ENCODE results near the gene PARM1. TPM values are rescaled to one million over a fixed set of nuclear protein-coding genes. Genes with fewer than 3 reads are reported as not detected.

PARM1 gene
- total and polyA plus RNA-seq, 9 of the 15 experiments (the other 6 are each of a cell fraction or from before 2014, with no cell fraction given), result 0.07 TPM; not detected in 8

DNA sequence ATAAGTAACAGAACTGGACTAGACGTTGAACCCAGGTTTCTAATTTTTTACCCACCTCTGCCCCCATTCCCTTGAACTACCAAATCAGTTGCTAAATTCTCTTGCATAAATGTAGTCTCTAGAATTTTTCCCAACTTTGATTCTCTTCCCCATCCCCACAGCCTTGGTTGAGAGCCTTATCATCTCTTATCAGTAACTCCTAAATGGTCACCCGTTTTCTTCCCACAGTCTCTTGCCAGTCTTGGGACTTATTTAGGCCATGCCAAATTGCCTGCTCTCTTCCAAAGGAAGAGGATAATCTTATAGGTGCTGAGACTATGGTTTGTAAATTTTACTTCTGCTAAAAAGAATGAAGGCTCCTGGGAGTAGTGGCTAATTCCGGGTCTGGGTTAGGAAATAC is 13.3 kb downstream of the PARM1 start (continued):
- no peak for TF ChIP-seq MTA1 (IDR thresholded peaks at IDR 0.05; ENCODE audit: borderline replicate concordance)
- no peak for TF ChIP-seq NFATC3 (IDR thresholded peaks at IDR 0.05)
- TF ChIP-seq MBD2 (IDR thresholded peaks at IDR 0.05; ENCODE audit: borderline replicate concordance, low read depth), result no peak

DNA sequence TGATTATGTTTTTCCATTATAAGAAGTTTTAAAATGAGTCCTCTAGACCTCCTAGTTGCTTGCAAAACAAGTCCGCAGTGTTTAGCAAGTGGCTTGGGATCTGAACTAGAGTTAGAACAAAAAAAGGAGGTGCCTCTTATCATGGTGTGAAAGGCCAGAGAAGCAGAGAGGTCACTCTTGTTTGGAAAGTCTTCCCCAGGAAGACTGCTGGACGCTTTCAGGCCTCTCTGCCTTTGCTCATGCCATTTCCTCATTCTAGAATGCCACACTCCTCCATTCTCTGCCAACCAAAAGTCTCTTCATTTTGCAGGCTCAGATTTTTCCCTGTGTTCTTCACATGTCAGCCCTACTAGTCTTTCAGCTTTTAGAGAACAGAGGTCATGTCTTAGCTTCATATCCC is 14.9 kb downstream of the PARM1 start:
- H3K9ac ChIP-seq (ENCODE audit: insufficient read depth in 1 of 2, low read depth in 2 of 2, low read length in 2 of 2), result no peak overlapping the region
- POLR2A ChIA-PET, result no interaction called here
- CTCF ChIA-PET (ENCODE audit: low intra/inter-chr PET ratio), result no interaction called here
- DNase-seq (ENCODE audit: extremely low read depth in 1 of 4, low spot score in 3 of 4), result no peak
- no peak overlapping the region for H2AFZ ChIP-seq (ENCODE audit: low read depth, low read length)
- H3K9me1 ChIP-seq (ENCODE audit: control insufficient read depth, insufficient read depth, low read length), result no peaks in the 10 kb centered on the region
- TF ChIP-seq MAFF (IDR thresholded peaks at IDR 0.05; ENCODE audit: low read length) (no peak), MAFG (tag; conservative IDR thresholded peaks at IDR 0.05) (no peak)
- no peak overlapping the region for H3K27ac ChIP-seq (ENCODE audit: extremely low read depth, low read depth, low read length)
- intact Hi-C loops (cut with micrococcal nuclease) (no loop called here), in situ Hi-C loops (cut with MboI) (no loop called here)
- ATAC-seq, result no peak
- H4K20me1 ChIP-seq (replicated peaks; ENCODE audit: control insufficient read depth, insufficient read depth, low read length), result 0 out of 2 replicates have a peak, but pooled peaks cover 4% of the 10 kb centered on the region
- BruUV-seq (replicated peaks), result no TSS peak
- H3K27me3 ChIP-seq (ENCODE audit: control insufficient read depth in 2 of 2, insufficient read depth in 2 of 2, low read length in 2 of 2), result no peaks in the 10 kb centered on the region; a peak in 1 of 5 replicates
- no peak overlapping the region for H3K4me2 ChIP-seq (ENCODE audit: insufficient read depth, low read length)
- no peak overlapping the region for H3K4me3 ChIP-seq
- H3K36me3 ChIP-seq (ENCODE audit: control insufficient read depth, insufficient read depth, low read length), result no peaks in the 10 kb centered on the region
- 0% methylated on average over 2 of the region's 2 CpGs for WGBS (ENCODE audit: insufficient coverage, low coverage, missing lambda C conversion rate)
- no peaks in the 10 kb centered on the region for H3K9me3 ChIP-seq (replicated peaks; ENCODE audit: control insufficient read depth, insufficient read depth, low read depth, low read length)
- no peaks in the 10 kb centered on the region for H3K79me2 ChIP-seq (ENCODE audit: control insufficient read depth, insufficient read depth, low read length)
- H3K4me1 ChIP-seq (replicated peaks in 1 of 2; ENCODE audit: control insufficient read depth in 2 of 2, insufficient read depth in 2 of 2, low read length in 2 of 2), result no peaks in the 10 kb centered on the region
- no peak for FAIRE-seq

DNA sequence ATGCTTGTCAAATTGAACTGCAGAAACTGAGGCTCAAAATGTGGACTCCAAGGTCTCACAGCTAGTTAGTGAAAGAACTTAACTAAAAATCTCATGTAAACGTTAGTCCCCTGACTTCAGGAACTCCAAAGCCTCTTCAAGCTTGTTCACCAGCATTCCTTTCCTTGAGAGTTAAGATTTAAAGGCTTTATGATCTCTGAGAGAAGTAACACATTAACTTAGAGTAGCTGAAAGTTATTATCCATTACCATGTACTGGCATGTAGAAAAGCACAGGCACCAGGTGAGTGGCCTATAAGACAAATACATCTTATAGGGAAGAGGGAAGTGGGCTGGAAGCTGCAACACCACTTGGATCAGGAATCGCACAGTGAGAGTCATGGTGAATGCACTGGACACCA is 15.3 kb downstream of the PARM1 start:
- in situ Hi-C loops (cut with MboI), result no loop called here
- POLR2A ChIA-PET, result no interaction called here
- no peaks in the 10 kb centered on the region for H3K4me1 ChIP-seq (replicated peaks in 1 of 2; ENCODE audit: control insufficient read depth in 2 of 2, insufficient read depth in 2 of 2, low read length in 2 of 2)
- FAIRE-seq, result no peak
- H3K9ac ChIP-seq (ENCODE audit: insufficient read depth in 1 of 2, low read depth in 2 of 2, low read length in 2 of 2), result no peak overlapping the region
- H3K36me3 ChIP-seq (ENCODE audit: control insufficient read depth, insufficient read depth, low read length), result no peaks in the 10 kb centered on the region
- CTCF ChIA-PET (ENCODE audit: low intra/inter-chr PET ratio), result no interaction called here
- H3K9me3 ChIP-seq (replicated peaks; ENCODE audit: control insufficient read depth, insufficient read depth, low read depth, low read length), result no peaks in the 10 kb centered on the region
- no peak for ATAC-seq
- intact Hi-C loops (cut with micrococcal nuclease), result no loop called here
- no peaks in the 10 kb centered on the region for H3K9me1 ChIP-seq (ENCODE audit: control insufficient read depth, insufficient read depth, low read length)
- no peak for DNase-seq (ENCODE audit: extremely low read depth in 1 of 4, low spot score in 3 of 4)
- 0 out of 2 replicates have a peak, but pooled peaks cover 4% of the 10 kb centered on the region for H4K20me1 ChIP-seq (replicated peaks; ENCODE audit: control insufficient read depth, insufficient read depth, low read length)
- no peak overlapping the region for H3K4me3 ChIP-seq
- no peak overlapping the region for H3K27ac ChIP-seq (ENCODE audit: extremely low read depth, low read depth, low read length)
- no peaks in the 10 kb centered on the region for H3K79me2 ChIP-seq (ENCODE audit: control insufficient read depth, insufficient read depth, low read length)
- H3K27me3 ChIP-seq (ENCODE audit: control insufficient read depth in 2 of 2, insufficient read depth in 2 of 2, low read length in 2 of 2), result no peaks in the 10 kb centered on the region; a peak in 1 of 5 replicates
- no peak overlapping the region for H2AFZ ChIP-seq (ENCODE audit: low read depth, low read length)
- 0% methylated on average over 2 of the region's 2 CpGs for WGBS (ENCODE audit: insufficient coverage, low coverage, missing lambda C conversion rate)
- no peak overlapping the region for H3K4me2 ChIP-seq (ENCODE audit: insufficient read depth, low read length)
- BruUV-seq (replicated peaks), result no TSS peak
- no peak for TF ChIP-seq ZNF316 (IDR thresholded peaks at IDR 0.05)
- TF ChIP-seq, protein P1, sequence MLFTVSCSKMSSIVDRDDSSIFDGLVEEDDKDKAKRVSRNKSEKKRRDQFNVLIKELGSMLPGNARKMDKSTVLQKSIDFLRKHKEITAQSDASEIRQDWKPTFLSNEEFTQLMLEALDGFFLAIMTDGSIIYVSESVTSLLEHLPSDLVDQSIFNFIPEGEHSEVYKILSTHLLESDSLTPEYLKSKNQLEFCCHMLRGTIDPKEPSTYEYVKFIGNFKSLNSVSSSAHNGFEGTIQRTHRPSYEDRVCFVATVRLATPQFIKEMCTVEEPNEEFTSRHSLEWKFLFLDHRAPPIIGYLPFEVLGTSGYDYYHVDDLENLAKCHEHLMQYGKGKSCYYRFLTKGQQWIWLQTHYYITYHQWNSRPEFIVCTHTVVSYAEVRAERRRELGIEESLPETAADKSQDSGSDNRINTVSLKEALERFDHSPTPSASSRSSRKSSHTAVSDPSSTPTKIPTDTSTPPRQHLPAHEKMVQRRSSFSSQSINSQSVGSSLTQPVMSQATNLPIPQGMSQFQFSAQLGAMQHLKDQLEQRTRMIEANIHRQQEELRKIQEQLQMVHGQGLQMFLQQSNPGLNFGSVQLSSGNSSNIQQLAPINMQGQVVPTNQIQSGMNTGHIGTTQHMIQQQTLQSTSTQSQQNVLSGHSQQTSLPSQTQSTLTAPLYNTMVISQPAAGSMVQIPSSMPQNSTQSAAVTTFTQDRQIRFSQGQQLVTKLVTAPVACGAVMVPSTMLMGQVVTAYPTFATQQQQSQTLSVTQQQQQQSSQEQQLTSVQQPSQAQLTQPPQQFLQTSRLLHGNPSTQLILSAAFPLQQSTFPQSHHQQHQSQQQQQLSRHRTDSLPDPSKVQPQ (CRISPR knock-in tag; IDR thresholded peaks at IDR 0.05; ENCODE audit: borderline replicate concordance), result no peak
- no peak for TF ChIP-seq STAT5B (CRISPR knock-in tag; IDR thresholded peaks at IDR 0.05)
- TF ChIP-seq ZBTB17 (CRISPR knock-in tag; IDR thresholded peaks at IDR 0.05), result no peak
- no peak for TF ChIP-seq HIVEP1 (CRISPR knock-in tag; IDR thresholded peaks at IDR 0.05)
- no peak for TF ChIP-seq HMG20B (CRISPR knock-in tag; IDR thresholded peaks at IDR 0.05)
- TF ChIP-seq HNRNPL (IDR thresholded peaks at IDR 0.05; ENCODE audit: low read depth, low read length), result no peak
- TF ChIP-seq, protein P2, sequence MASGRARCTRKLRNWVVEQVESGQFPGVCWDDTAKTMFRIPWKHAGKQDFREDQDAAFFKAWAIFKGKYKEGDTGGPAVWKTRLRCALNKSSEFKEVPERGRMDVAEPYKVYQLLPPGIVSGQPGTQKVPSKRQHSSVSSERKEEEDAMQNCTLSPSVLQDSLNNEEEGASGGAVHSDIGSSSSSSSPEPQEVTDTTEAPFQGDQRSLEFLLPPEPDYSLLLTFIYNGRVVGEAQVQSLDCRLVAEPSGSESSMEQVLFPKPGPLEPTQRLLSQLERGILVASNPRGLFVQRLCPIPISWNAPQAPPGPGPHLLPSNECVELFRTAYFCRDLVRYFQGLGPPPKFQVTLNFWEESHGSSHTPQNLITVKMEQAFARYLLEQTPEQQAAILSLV (tag; IDR thresholded peaks at IDR 0.05), result no peak
- no peak for TF ChIP-seq EP400 (IDR thresholded peaks at IDR 0.05)
